ENCODE data around the gene NSD1. TPM values are rescaled to one million over a fixed set of nuclear protein-coding genes. Genes with fewer than 3 reads are reported as not detected.
"Not testable (repeated sequence)": the region's sequence is repeated elsewhere in the genome, so short reads cannot be mapped to it uniquely, and the experiment has no call there.

Gene NSD1
- total RNA-seq, 1 donor from 2014 or later = 59.1 TPM

DNA sequence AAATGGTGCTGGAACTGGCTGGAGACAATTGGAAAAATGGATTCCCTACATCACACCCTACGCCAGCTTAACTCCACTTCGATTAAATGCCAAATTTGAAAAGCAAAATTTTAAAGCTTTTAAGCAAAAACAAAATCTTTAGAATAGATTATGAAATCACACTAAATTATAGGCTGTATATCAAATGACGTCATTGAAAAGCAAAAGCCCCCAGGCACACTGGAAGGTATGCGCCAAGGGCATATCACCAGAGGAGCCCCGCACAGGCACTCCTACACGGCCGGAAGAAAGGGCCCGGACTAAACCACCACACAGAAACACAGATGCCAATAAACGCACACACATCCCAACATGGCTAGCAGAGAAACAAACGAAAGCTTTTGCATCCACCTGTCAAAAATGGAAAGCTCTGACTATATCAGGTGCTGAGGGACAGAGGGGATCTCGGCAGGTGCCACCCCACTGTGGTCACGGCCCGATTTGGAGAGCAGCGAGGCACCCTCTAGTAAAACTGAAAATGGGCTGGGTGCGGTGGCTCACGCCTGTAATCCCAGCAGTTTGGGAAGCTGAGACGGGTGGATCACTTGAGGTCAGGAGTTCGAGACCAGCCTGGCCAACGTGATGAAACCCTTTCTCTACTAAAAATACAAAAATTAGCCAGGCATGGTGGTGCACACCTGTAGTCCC is 195.1 kb downstream of the NSD1 start:
- no peak for DNase-seq (ENCODE audit: low read depth)

DNA sequence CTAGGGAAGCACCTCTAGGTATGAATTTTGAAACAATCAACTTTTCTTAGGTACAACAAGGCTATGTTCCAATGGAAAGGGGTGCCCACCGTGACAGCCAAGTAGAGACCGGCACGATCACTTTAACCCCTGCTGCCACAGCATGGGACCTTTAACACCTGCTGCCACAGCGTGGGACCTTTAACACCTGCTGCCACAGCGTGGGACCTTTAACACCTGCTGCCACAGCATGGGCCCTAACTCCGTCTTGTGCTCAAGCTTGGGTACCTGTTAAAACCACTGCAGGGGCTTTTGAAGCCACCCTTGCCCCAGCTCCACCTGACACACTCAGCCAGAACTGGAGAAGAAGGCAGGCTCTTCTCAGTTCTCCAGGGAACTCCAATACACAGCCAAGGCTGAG is 196.3 kb downstream of the NSD1 start:
- no peak for DNase-seq (ENCODE audit: low read depth)

DNA sequence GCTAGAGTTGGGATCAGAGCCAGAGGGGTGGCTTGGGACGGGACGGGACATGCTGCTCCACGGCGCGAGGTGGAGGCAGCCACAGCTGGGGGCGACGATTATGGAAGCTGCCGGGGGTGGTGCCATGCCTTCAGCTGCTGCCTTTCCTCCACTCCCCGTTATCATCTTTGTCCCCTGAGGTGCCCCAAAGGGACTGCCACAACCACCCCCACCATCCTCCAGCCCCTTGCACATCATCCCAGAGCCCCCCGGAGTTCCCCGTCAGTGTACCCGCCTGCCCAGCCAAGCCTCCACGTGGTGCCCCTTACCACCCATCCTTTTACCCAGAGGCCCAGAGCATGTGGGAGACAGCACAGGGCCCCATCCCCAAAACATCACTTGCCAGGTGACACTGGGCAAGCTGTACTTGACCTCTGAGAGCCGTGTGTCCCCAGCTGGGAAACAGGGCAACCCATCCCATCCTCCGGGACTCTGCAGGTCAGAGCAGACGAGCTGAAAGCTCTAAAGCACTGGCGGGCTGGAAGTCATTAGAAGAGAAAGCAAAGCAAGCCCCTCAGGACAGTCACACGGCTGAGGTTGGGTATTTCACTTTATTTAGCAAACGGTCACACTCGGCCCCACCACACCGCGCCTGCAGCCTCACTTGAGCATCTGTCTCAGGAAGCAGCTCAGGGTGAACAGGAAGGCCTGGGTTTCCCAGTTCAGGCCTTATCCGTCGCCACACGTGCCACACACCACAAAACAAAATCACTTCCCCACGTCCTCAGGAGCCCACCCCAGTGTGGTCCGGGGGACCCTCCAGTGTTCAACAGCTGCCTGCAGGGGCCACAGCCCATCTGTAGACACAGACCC is 197.6 kb downstream of the NSD1 start:
- DNase-seq (ENCODE audit: low read depth) = no peak

DNA sequence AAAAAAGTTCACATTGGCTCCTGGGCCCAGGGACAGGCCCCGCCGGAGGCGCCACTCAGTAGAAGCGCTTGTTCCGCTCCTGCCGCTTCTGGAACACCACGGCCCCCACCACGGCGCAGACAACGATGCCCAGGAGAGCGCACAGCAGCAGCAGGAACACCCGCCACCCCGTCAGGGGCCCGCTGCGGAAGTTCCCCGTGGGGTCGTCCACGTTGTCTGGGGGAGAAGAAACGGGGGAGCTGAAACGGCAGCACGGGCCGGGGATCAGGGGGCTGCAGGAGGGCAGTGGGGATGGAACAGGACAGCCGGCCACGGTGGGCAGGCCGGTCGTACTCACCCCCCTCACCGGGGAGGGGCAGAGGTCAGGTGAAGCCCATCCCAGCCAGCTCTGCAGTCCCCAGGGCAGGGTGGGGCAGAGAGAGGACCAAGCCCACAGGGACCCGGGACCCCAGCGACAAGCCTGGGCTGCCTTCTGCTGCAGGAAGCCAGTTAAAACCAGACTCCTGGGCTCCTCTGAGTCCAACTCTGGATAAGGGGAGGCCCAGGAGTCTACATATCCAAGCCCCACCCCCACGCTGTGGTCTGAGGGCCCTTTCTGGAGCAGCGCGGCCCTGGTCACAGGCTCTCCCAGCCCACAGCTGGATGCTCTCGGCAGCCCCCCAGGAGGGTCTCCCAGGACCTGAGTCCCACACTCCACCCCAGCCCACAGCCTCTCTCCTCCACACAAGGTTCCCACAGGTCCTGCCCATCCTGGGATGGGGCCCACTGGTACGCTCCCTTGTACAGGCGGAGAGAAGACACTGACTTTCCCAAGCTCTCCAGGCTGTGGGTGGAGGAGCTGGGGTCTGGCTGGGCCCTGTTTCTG is 198.7 kb downstream of the NSD1 start:
- no peak for DNase-seq (ENCODE audit: low read depth)

DNA sequence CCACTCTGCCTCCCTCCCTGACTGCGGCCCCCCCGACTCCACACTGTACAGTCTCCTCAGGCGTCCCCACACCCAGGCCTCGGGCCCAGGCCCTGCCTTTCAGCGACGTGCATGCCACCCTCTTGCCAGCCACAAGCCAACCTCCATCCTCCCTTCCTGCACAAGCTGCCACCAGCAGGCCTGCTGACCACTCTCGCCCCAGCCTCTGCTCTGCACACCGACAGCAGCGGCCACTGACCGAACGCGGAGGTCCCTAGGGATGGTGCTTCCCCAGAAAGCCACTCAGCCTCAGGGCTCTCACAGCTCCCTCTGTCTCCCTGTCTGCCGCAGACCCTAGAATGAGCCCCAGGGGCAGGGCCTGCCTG is 199.3 kb downstream of the NSD1 start:
- DNase-seq (ENCODE audit: low read depth) = no peak

DNA sequence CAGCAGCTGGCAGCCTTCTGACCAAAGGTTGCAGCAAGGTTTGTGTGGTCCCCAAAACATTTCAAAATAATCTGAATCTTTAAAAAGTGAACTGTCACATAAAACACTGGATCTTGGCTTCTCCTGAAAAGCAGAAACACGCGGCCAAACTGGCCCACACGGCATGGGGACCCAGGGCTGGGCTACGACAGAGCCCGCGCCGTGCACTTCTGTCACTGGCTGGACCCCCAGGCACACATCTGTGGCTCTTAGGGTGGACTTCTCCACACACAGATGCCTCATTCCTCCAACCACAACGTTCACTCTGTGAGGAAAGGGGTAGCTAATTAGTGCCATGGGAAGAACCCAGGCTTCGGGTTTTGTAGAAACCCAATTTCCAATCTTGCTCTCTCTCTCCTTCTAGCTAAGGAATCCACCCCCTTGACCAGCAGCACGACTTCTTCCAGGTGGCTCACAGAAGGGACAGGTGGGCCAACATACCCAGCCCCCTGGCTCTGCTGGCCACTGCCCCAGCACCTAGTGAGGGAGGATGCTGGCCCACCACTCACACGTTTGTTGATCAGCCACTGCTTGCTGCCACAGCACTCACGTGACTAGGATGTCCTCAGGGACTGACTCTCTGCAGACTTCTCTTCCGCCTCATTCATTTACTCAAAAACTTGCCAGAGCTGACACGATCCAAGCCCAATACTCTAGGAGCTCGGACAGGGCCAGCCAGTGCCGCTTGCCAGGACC is 200.0 kb downstream of the NSD1 start:
- DNase-seq (ENCODE audit: low read depth) = no peak

DNA sequence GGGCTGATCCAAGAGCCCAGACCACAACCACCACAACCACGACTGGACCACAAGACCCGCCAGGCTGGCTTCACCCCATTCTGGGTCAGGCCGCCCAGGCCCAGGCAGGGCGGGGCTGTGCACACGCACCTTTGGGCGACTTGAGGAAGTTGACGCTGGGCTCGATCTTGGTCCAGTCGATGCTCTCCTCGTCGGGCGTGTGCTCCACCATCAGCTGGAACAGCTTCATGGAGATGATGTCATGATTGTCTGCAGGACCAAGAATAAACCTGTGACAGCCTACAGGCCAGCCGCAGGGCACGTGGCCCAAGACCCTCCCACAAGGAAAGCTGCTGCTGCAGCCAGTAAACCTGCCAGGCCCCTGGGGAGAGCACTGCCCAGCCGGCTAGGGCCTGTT is 200.6 kb downstream of the NSD1 start:
- no peak for DNase-seq (ENCODE audit: low read depth)

DNA sequence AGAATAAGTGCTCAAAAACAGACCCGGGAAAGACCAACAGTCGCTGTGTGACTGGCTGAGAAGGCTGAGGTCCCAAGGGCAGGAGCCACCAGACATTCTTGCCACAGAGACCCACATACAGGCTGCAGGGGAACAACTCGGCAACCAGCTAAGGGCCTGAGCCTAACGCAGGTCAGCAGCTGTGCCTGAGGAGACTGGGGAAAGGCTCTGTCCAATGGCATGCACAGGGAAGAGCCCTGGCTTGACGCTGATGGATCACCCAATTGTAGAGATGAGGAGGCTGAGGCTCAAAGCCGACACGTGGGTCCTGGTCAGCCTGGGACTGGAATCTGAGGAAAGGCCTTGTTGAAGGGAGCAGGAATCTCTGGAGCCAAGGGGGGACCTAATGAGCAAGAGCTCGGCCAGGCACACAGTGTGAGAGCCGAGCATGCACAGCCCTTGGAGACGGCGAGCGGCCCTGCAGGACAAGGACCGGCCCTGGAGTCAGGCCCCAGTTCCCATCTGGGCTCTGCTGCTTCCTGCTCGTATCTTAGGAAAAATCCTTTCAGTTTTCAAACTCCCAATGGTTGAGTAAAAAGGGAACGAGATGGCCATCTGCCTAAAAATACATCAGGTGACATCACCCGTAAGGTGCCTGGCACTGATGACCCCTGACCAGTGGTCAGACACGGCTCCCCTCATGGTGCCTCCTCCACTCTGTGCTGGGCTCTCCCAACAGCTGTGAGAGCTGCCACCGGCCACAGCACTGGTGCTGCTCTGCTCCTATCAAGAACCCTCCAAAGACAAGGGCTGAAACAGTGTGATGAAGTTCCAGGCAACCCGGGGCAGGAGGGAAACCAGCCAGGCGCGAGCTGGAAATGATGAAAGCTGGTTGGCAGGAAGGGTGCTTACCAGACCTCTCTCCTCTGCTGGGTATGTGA is 201.5 kb downstream of the NSD1 start:
- no peak for DNase-seq (ENCODE audit: low read depth)

DNA sequence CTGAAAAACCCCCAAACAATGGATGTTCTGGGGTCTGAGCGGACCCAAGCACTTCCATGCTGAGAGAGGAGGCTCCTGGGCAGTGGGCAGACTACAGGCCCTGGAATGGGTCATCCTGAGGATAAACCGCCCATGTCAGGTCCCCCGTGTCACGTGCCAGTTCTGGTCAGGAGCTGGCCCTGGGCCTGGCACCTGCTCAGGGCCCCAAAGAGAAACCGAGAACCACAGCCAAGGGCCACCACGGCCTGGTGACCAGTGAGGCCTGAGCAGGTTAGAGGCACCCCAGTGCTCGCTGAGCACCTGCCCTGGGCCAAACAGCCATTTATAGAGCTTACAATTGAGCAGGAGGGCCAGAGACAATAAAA is 202.1 kb downstream of the NSD1 start:
- DNase-seq (ENCODE audit: low read depth) = no peak

DNA sequence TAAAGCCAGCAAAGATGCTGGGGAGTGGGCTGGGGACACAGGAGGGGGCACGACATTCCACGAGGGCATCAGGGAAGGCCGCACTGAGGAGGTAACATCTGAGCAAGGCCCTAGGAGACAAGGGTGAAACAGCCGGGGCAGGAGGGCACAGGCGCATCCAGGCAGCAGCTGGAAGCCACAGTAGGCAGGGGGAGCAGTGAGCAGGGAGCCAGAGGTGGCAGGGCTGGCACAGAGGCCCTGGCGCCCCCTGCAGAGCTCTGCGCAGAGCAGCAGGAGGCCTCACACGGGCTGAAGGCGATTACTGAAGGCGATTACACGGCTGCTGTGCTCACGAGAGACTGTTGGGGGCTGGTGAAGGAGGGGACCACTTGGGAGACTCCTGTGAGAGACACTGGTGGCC is 202.5 kb downstream of the NSD1 start:
- DNase-seq (ENCODE audit: low read depth) = peak; percentile 22

DNA sequence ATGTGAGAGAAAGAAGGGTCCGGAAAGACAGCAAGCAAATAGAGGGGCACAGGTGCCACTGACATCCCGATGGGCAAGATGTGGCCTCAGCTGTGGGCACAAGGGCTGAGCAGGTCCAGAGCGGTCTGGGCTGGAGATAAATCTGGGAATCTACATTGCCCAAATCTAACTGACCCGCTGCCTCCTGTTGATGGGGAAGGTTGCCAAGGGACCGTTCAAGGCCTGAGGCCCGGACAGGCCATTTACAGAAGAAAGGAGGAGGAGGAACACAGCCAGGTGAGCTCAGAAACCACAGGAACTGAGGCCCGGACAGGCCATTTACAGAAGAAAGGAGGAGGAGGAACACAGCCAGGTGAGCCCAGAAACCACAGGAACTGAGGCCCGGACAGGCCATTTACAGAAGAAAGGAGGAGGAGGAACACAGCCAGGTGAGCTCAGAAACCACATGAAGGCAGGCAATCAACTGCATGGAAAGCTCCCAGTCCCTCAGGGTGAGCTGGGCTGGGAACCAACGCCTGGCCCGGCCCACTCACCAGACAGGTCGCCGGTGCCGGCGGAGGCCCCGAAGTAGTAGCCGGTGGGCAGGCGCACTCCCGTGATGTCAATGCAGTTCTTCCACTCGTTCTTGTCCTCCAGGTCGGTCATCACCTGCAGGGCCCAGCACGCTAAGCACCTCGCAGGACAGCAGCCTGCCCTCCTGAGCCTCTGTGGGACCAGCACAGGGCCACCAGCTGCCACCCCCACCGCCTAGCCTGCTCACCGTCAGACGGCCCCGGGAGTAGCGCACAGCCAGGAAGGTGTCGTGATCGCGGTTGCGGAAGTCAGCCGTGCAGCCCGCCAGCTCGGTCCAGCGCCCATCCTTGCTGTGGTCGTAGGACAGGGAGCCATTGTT is 203.3 kb downstream of the NSD1 start:
- no peak for DNase-seq (ENCODE audit: low read depth)

DNA sequence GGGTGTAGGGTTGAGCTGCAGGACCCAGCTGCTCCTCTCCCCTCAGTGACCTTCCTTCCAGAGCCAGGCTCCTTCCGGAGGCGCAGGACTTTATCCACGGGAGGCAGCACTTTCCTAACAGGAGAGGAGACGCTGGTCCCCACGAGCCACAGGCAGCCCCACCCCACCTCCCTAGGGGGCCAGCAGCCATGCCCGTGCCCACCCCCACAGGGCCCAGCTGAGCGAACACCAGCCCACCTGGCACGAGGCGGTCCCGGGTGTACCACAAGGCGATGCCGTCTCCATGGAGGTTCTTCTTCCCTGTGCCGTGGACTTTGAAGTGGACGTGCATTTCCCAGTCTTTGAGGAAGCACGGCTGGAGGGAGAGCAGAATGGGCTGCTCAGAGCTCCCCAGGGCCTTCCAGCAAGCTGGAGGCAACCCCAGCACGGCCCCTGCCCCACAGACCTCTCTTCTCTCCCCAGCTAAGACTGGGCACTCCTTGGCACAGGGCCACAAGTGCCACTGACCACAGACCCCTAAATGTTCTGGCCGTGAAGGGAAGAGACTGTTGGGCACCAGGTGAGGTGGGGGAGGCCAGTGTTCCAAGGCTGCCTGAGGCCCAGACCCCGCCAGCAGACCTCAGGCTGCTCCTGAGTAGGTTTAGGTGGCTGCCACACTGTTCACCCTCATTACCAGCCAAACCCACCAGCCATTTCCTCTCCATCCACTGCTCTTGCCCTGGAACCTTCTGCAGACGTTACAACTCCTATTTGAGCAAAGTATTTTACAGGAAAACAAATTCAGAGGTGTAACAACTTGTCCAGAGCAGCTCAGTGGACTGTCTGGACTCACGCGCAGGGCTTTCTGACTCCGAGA is 204.9 kb downstream of the NSD1 start:
- DNase-seq (ENCODE audit: low read depth) = no peak

DNA sequence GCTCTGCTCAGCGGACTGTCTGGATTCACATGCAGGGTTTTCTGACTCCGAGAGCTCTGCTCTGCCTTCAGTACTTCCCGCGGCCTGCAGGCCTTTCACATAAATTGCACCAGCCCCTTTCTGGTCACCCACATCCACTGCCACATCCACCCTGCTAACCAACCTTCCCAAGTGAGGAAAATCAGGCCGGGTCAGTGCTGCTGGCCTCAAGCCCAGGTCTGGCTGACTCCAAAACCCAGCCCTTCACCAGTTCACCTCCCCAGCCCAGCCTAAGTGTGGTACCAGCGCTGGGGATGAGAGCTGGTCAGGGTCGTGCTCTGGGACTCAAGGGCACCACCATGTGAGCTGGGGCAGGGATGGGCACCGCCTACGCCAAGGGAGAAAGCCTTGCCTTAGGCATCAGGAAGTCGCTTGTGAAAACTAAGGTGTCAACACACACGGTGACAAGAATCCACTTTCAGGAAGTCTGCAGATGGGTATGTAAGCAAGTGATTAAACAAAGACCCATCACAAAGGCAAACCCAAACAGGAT is 205.6 kb downstream of the NSD1 start:
- DNase-seq (ENCODE audit: low read depth) = peak; percentile 29

DNA sequence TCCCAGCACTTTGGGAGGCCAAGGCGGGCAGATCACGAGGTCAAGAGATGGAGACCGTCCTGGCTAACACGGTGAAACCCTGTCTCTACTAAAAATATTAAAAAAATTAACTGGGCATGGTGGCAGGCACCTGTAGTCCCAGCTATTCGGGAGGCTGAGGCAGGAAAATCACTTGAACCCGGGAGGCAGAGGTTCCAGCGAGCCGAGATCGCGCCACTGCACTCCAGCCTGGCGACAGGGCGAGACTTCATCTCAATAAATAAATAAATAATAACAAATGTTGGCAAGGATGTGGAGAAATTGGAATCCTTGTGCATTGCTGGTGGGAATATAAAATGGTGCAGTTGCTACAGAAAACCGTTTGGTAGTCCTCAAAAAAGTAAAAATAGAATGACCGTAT is 209.4 kb downstream of the NSD1 start:
- not testable (repeated sequence) for DNase-seq (ENCODE audit: low read depth)

DNA sequence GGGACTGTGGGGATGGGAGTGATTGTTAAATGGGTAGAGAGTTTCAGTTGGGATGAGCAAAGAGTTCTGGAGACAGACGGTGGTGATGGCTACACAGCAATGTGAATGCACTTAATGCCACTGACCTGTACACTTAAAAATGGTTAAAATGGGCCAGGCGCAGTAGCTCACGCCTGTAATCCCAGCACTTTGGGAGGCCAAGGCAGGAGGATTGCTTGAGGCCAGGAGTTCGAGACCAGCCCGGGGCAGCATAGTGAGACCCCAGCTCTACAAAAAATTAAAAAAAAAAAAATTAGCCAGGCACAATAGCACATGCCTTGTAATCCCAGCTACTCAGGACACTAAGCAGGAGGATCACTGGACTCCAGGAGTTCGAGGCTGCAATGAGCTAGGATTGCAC is 210.2 kb downstream of the NSD1 start:
- DNase-seq (ENCODE audit: low read depth) = no peak

DNA sequence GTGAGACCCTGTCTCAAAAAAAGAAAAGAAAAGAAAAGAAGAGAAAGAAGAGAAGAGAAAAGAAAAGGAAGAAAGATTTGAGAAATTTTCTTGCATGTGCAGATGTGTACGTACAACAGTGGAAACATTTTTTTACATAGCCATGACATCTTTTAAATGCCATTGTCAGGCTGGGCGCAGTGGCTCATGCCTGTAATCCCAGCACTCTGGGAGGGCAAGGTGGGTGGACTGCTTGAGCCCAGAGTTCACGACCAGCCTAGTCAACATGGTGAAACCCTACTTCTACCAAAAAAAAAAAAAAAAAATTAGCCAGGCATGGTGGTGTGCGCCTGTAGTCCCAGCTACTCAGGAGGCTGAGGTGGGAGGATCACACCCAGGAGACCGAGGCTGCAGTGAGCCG is 211.3 kb downstream of the NSD1 start:
- DNase-seq (ENCODE audit: low read depth) = no peak

DNA sequence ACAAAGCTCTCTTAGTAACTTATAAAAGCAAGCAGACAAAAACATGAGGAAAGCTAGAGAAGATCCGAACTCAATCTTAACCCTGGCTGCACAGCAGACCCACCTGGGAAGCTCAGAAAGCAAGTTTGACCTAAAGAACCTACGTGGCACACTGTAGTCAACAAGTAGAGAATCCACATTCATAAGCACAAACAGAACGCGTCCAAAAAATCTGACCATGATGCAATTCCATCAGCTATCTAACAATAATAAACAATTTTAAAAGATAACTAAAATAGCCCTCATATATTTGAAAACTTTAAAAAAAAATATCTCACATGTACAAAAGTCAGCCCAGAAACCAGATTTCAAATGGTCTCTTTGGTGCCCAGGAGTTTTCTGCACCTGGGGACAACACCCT is 213.2 kb downstream of the NSD1 start:
- no peak for DNase-seq (ENCODE audit: low read depth)

DNA sequence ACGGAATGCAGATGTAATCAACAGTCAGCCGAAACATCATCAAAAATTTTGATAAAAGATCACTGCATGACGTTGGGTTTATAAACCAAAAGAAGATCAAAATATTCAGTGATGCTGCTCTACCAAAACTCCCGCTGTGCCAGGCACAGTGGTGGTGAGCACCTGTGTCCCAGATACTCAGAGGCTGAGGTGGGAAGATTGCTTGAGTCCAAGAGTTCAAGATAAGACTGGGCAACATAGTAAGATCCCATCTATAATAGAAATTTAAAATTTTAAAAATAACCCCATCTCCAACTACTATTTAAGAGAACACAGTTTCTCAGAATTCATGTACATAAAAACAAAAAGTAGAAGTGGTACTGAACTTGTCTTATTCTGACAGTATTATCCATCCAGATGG is 214.1 kb downstream of the NSD1 start:
- no peak for DNase-seq (ENCODE audit: low read depth)

DNA sequence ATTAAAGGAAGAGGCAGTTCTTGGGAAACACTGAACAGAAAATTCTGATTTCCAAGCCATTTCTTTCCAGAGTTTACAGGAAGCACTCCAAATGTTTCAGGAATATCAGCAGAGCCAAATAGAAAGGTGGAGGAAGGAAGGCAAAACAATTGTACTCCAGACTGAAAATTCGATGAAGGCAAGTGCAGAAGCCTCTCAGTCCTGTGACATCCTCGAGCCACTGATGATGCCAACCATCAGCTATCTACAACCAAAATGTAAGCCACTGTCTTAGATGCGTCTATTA is 215.7 kb downstream of the NSD1 start:
- no peak for DNase-seq (ENCODE audit: low read depth)

Data from renal cortical epithelial cell (primary cell).